ENCODE data around the gene CHRND. TPM values are rescaled to one million over a fixed set of nuclear protein-coding genes. Genes with fewer than 3 reads are reported as not detected.

Gene CHRND
- total and polyA plus RNA-seq, 2 of the 8 experiments (the other 6 are each of a cell fraction or from before 2014, with no cell fraction given) = 0.24 TPM; not detected in 1

DNA sequence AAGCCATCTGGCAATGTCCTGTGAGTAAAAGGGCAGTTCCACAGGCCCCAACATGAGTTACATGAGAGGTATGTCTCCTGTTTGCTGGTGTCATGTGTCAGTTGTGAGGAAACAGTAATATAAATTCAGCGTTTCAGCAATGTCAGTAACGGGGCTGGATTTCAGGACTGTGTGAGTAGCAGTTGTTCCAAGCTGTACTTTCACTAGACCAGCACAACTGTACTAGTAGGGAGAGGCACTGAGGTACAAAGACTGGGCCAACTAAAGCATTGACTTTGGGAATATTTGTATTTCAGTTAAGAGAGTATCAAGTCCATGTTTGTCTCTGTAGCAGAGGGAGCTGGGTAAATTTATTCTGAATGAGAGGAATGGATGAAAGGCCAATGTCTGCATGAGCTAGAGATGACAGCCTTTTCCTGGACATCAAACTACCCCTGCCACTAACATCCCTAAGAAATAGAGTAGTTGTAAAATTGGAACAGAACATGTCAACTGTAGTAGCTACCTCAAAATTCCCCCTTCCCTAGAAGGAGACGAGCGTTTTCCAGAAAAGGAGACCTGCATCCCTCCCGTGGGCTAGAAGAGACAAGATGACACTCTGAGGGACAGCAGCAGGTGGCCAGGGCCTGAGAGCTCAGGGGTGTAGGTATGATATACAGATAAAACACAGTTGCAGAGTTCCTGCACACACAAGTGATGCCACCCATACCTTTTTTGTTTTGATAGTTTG lies 48.9 kb downstream of the CHRND start:
- H3K56ac ChIP-seq (replicated peaks; ENCODE audit: insufficient read length, low read depth, low read length) = no peak overlapping the region
- peaks cover 0 to 1% of the 10 kb centered on the region in 2 experiments for H4K20me1 ChIP-seq (replicated peaks in 1 of 2; ENCODE audit: control insufficient read depth in 1 of 2, insufficient read depth in 2 of 2, low read length in 2 of 2)
- H3K9me3 ChIP-seq (ENCODE audit: insufficient read depth in 2 of 2, low read depth in 1 of 2, low read length in 1 of 2) = no peaks in the 10 kb centered on the region
- FAIRE-seq = no peak
- no peak overlapping the region for H4K8ac ChIP-seq (ENCODE audit: extremely low read depth, insufficient read depth, low read length)
- H2AFZ ChIP-seq (ENCODE audit: low read length) = no peak overlapping the region
- H3K79me2 ChIP-seq (ENCODE audit: control insufficient read depth in 1 of 2, insufficient read depth in 2 of 2, low read length in 2 of 2) = no peaks in the 10 kb centered on the region
- no peak overlapping the region for H2BK5ac ChIP-seq (ENCODE audit: low read depth, low read length)
- no peaks in the 10 kb centered on the region for H3K4me1 ChIP-seq (replicated peaks in 1 of 4; ENCODE audit: control insufficient read depth in 3 of 4, insufficient read depth in 4 of 4, low read length in 3 of 4)
- no peak overlapping the region for H2AK5ac ChIP-seq (ENCODE audit: low read depth, low read length)
- 89% methylated on average over 5 of the region's 5 CpGs; no CpG with 5 or more reads in 1 of the 2 experiments for WGBS, 2 experiments (ENCODE audit: extremely low coverage in 1 of 2, insufficient coverage in 1 of 2, insufficient read length in 1 of 2, insufficient replicate concordance in 2 of 2, low coverage in 1 of 2, low lambda C conversion rate in 2 of 2, missing lambda C conversion rate in 1 of 2)
- H3K23me2 ChIP-seq (ENCODE audit: low read depth, low read length) = no peaks in the 10 kb centered on the region
- H3K23ac ChIP-seq (ENCODE audit: insufficient read length) = no peak overlapping the region
- H3K27me3 ChIP-seq (replicated peaks in 1 of 4; ENCODE audit: control insufficient read depth in 3 of 4, extremely low read depth in 1 of 4, insufficient read depth in 3 of 4, low read length in 3 of 4) = no peaks in the 10 kb centered on the region
- no peak for DNase-seq (ENCODE audit: low read depth in 1 of 2, low spot score in 2 of 2)
- ChIA-PET POLR2A (ENCODE audit: partially characterized antibody) (interaction anchor here (0.9 kb wide), 1 partner anchor 11 kb away, joined by 3 read pairs; no protein-coding TSS in a partner anchor), CTCF (ENCODE audit: partially characterized antibody) (interaction anchor here (0.6 to 1.7 kb wide), 3 partner anchors 11 to 96 kb away, joined by 3 to 6 read pairs (median 3); no protein-coding TSS in a partner anchor)
- no peak overlapping the region for H4K5ac ChIP-seq (ENCODE audit: insufficient read length, low read depth, low read length)
- H3K27ac ChIP-seq (ENCODE audit: low read depth, low read length) = no peak overlapping the region
- no peak overlapping the region for H2BK15ac ChIP-seq (ENCODE audit: low read length)
- no peak overlapping the region for H3K4me3 ChIP-seq (ENCODE audit: extremely low read depth in 1 of 4, insufficient read depth in 2 of 4, low read depth in 3 of 4, low read length in 4 of 4)
- H2BK120ac ChIP-seq (replicated peaks; ENCODE audit: low read depth, low read length) = no peak overlapping the region
- no peak overlapping the region for H3K4me2 ChIP-seq (ENCODE audit: insufficient read depth in 1 of 2, low read depth in 2 of 2, low read length in 2 of 2)
- no peak overlapping the region for H3K9ac ChIP-seq (replicated peaks in 1 of 4; ENCODE audit: extremely low read depth in 1 of 4, low read depth in 3 of 4, low read length in 3 of 4)
- no peak overlapping the region for H2BK20ac ChIP-seq (ENCODE audit: low read length)
- H3K14ac ChIP-seq (ENCODE audit: insufficient read length) = no peak overlapping the region
- H2BK12ac ChIP-seq (ENCODE audit: low read depth, low read length) = no peak overlapping the region
- H3K4ac ChIP-seq (replicated peaks; ENCODE audit: insufficient read length, low read depth, low read length) = no peak overlapping the region
- H3K18ac ChIP-seq (ENCODE audit: extremely low read depth, low read length) = no peak overlapping the region
- H3K79me1 ChIP-seq (ENCODE audit: low read depth, low read length) = no peaks in the 10 kb centered on the region; the same call in 1 of the 2 replicates
- peaks cover 2 to 27% (median 18%) of the 10 kb centered on the region in 4 experiments; a peak in 7 of 8 replicates for H3K36me3 ChIP-seq (ENCODE audit: control insufficient read depth in 2 of 4, insufficient read depth in 4 of 4, low read length in 3 of 4)
- H4K91ac ChIP-seq (replicated peaks; ENCODE audit: insufficient read length, low read length) = no peak overlapping the region
- TF ChIP-seq EP300 (IDR thresholded peaks at IDR 0.05; ENCODE audit: borderline replicate concordance in 1 of 2, low read depth in 2 of 2, low read length in 2 of 2) = no peak
- no peak for TF ChIP-seq CBX5 (IDR thresholded peaks at IDR 0.05; ENCODE audit: low read depth, low read length)
- TF ChIP-seq TAF1 (IDR thresholded peaks at IDR 0.05; ENCODE audit: low read depth, low read length) = no peak
- TF ChIP-seq EGR1 (IDR thresholded peaks at IDR 0.05; ENCODE audit: borderline replicate concordance, low read depth, low read length) = no peak
- TF ChIP-seq POU5F1 (IDR thresholded peaks at IDR 0.05; ENCODE audit: low read depth, low read length) = no peak
- TF ChIP-seq CHD1 (IDR thresholded peaks at IDR 0.05; ENCODE audit: low read depth, low read length) = no peak
- no peak for TF ChIP-seq KDM1A (IDR thresholded peaks at IDR 0.05; ENCODE audit: borderline replicate concordance, low read length)
- TF ChIP-seq, protein P1, sequence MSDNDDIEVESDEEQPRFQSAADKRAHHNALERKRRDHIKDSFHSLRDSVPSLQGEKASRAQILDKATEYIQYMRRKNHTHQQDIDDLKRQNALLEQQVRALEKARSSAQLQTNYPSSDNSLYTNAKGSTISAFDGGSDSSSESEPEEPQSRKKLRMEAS (IDR thresholded peaks at IDR 0.05) = no peak
- TF ChIP-seq RXRA (IDR thresholded peaks at IDR 0.05; ENCODE audit: insufficient read depth, low read depth, low read length) = no peak
- no peak for TF ChIP-seq SIN3A (conservative IDR thresholded peaks at IDR 0.05 in 1 of 2, IDR thresholded peaks at IDR 0.05 in 1 of 2; ENCODE audit: low read depth in 1 of 2, low read length in 2 of 2)
- TF ChIP-seq NANOG (IDR thresholded peaks at IDR 0.05; ENCODE audit: insufficient read depth, low read depth, low read length, poor library complexity, severe bottlenecking) = no peak
- no peak for TF ChIP-seq JUND (IDR thresholded peaks at IDR 0.05; ENCODE audit: low read length)
